SK-N-SH (cell line): ENCODE results near the gene IQCE. TPM values are rescaled to one million over a fixed set of nuclear protein-coding genes. Genes with fewer than 3 reads are reported as not detected.
"Not testable (repeated sequence)": the region's sequence is repeated elsewhere in the genome, so short reads cannot be mapped to it uniquely, and the experiment has no call there.

Experiments used
- CTCF ChIA-PET: fragments of 300-600, 350-600 bp; formaldehyde crosslinking; extraction: SDS; loops from one replicate; lab custom pipeline; 2021; lab: Yijun Ruan, JAX
- POLR2A ChIA-PET: fragments of 350-600 bp; sonication (Branson Sonifier 250); formaldehyde crosslinking; extraction: SDS; loops from one replicate; lab custom pipeline; 2020; ENCODE audit warnings: antibody characterized with exemption, inconsistent platforms; lab: Yijun Ruan, JAX
- DNase-seq: peaks from one replicate; pipeline ENCODE4 v3.0.0; 2012
- H2AFZ ChIP-seq: fragments of 200-600 bp; sonication (generic); 2 replicates; pipeline ENCODE4 v1.8.1; 2016; ENCODE audit warnings: antibody characterized with exemption, mild to moderate bottlenecking, low read depth
- H3F3A ChIP-seq: fragments of 200-600 bp; sonication (generic); replicated peaks from 2 replicates; pipeline ENCODE3; 2016; ENCODE audit warnings: antibody characterized with exemption, mild to moderate bottlenecking; ENCODE audit not compliant: insufficient read depth
- H3K27ac ChIP-seq, 2 experiments: fragments of 200-500 bp in 1 of 2; fragments of 200-600 bp in 1 of 2; sonication (Bioruptor generic) in 1 of 2; sonication (generic), shearing (Covaris generic) in 1 of 2; 2 replicates each; pipeline versions ENCODE4 v1.5.1 to v1.6.1; 2014 to 2016; ENCODE audit warnings: low read depth in 2 of 2, inconsistent platforms in 1 of 2, low read length in 1 of 2, mild to moderate bottlenecking in 1 of 2, mixed read lengths in 1 of 2
- H3K27me3 ChIP-seq: fragments of 200-600 bp; sonication (generic), shearing (Covaris generic); 2 replicates; pipeline ENCODE4 v1.6.1; 2016; ENCODE audit warnings: mixed run types; ENCODE audit not compliant: insufficient read depth
- H3K36me3 ChIP-seq, 2 experiments: fragments of 200-500 bp in 1 of 2; fragments of 200-600 bp in 1 of 2; sonication (Bioruptor generic) in 1 of 2; sonication (generic) in 1 of 2; replicated peaks in 1 of 2; 2 replicates each; pipeline versions ENCODE3 to v1.5.1; 2014 to 2016; ENCODE audit warnings: low read length in 1 of 2, mild to moderate bottlenecking in 1 of 2; ENCODE audit not compliant: insufficient read depth in 2 of 2, control insufficient read depth in 1 of 2
- H3K4me1 ChIP-seq, 2 experiments: fragments of 200-500 bp in 1 of 2; fragments of 200-600 bp in 1 of 2; sonication (Bioruptor generic) in 1 of 2; sonication (generic), shearing (Covaris generic) in 1 of 2; 2 replicates each; pipeline versions ENCODE4 v1.5.1 to v1.6.1; 2014 to 2016; ENCODE audit warnings: low read depth in 1 of 2, low read length in 1 of 2, mixed run types in 1 of 2; ENCODE audit not compliant: insufficient read depth in 2 of 2, control insufficient read depth in 1 of 2
- H3K4me2 ChIP-seq: fragments of 200-600 bp; sonication (generic), shearing (Covaris generic); 2 replicates; pipeline ENCODE4 v1.6.1; 2017; ENCODE audit warnings: mixed run types
- H3K4me3 ChIP-seq, 2 experiments: fragments of 200-500 bp in 1 of 2; fragments of 200-600 bp in 1 of 2; sonication (Bioruptor generic) in 1 of 2; sonication (generic), shearing (Covaris generic) in 1 of 2; 2 replicates each; pipeline versions ENCODE4 v1.5.1 to v1.8.1; 2014 to 2016; ENCODE audit warnings: low read depth in 2 of 2, inconsistent platforms in 1 of 2, low read length in 1 of 2, mild to moderate bottlenecking in 1 of 2, mixed read lengths in 1 of 2, moderate library complexity in 1 of 2
- H3K79me2 ChIP-seq: fragments of 200-600 bp; sonication (generic); 2 replicates; pipeline ENCODE4 v1.8.1; 2017; ENCODE audit warnings: mild to moderate bottlenecking; ENCODE audit not compliant: insufficient read depth
- H3K9ac ChIP-seq: fragments of 200-600 bp; sonication (generic); 2 replicates; pipeline ENCODE4 v1.6.1; 2017; ENCODE audit warnings: mixed run types
- H3K9me2 ChIP-seq: fragments of 200-600 bp; sonication (generic); 2 replicates; pipeline ENCODE4 v1.6.1; 2017; ENCODE audit warnings: mixed run types
- H3K9me3 ChIP-seq: fragments of 200-600 bp; sonication (generic); 2 replicates; pipeline ENCODE4 v1.6.1; 2017; ENCODE audit warnings: mixed run types, mild to moderate bottlenecking, moderate library complexity
- H4K20me1 ChIP-seq: fragments of 200-600 bp; sonication (generic); 2 replicates; pipeline ENCODE4 v1.6.1; 2017; ENCODE audit warnings: mild to moderate bottlenecking, mixed run types; ENCODE audit not compliant: insufficient read depth
- FOXJ3 ChIP-seq: sonication (generic); formaldehyde crosslinking; IDR thresholded peaks from 2 replicates; pipeline ENCODE4 v1.5.1; 2020; ENCODE audit warnings: mild to moderate bottlenecking, missing genetic modification reagents
- GABPA ChIP-seq: IDR thresholded peaks from 2 replicates; pipeline ENCODE4 v1.4.0; 2012; ENCODE audit warnings: low read depth, mild to moderate bottlenecking
- JUND ChIP-seq: IDR thresholded peaks from 2 replicates; pipeline ENCODE4 v1.4.0; 2012
- RAD21 ChIP-seq: IDR thresholded peaks from 2 replicates; pipeline ENCODE4 v1.6.1; 2012; ENCODE audit warnings: mild to moderate bottlenecking, low read length
- SIN3A ChIP-seq: IDR thresholded peaks from 2 replicates; pipeline ENCODE4 v1.6.1; 2012; ENCODE audit warnings: low read depth, mild to moderate bottlenecking, low read length, moderate library complexity, borderline replicate concordance
- SMC3 ChIP-seq: IDR thresholded peaks from 2 replicates; pipeline ENCODE4 v1.6.1; 2012; ENCODE audit warnings: low read depth, low read length, improper control_type of control experiment
- TAF1 ChIP-seq: IDR thresholded peaks from 2 replicates; pipeline ENCODE4 v1.6.1; 2012; ENCODE audit warnings: low read depth, mild to moderate bottlenecking, low read length, moderate library complexity, borderline replicate concordance
- WGBS: methylation state at CpG from one replicate; pipeline ENCODE4 v1.1.6; 2017; ENCODE audit warnings: low lambda C conversion rate; 5-methylcytosine and 5-hydroxymethylcytosine counted together
- polyA plus RNA-seq, 3 experiments: library from polyadenylated mRNA; depleted of rRNA; stranded (reverse); fragments of >200 nt; gene quantifications; 2 replicates each; pipeline ENCODE4 v1.2.3, GENCODE V29; 2012
- TF ChIP-seq, protein P1 (sequence below): IDR thresholded peaks from 2 replicates; pipeline ENCODE4; 2012
- TF ChIP-seq, protein P2 (sequence below): fragments of 200-600 bp; sonication (generic); IDR thresholded peaks from 2 replicates; pipeline ENCODE4 v1.6.1; 2017; ENCODE audit warnings: antibody characterized with exemption, mild to moderate bottlenecking, moderate library complexity
- TF ChIP-seq, protein P3 (sequence below): fragments of 150-350 bp; IDR thresholded peaks from 2 replicates; pipeline ENCODE4 v1.6.1; 2017; ENCODE audit warnings: antibody characterized with exemption, low read length, low read depth, borderline replicate concordance

IQCE gene
- polyA plus RNA-seq, 1 of the 3 experiments (the other 2 are of a cell fraction): 14.4 TPM

DNA sequence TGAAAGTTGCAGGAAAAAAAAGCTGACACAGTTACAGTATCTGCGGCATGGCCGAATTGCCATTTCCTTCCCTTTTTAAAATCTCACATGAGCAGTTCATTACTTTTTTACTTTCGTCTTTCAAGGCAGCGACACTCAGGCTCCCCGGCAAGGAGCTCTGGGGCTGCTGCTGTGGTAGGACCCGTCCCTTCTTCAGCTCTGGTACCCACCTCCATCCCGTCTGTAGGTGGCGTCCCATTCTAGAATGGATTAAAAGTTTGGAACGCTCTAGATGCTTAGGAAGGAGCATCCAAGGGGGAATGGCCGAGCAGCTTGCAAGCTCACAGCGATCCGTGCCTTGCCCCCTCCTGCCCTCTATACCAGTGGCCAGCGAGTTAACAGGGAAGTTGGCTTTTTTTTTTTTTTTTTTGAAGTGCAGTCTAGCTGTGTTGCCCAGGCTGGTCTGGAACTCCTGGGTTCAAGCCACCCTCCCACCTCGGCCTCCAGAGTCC lies 50.2 kb downstream of the IQCE start:
- peaks cover 0 to 20% of the 10 kb centered on the region in 2 experiments; a peak in 1 of 4 replicates for H3K4me1 ChIP-seq
- H4K20me1 ChIP-seq: no peaks in the 10 kb centered on the region
- H3K27ac ChIP-seq: no peak overlapping the region
- no peaks in the 10 kb centered on the region for H3K9me3 ChIP-seq
- CTCF ChIA-PET: interaction anchor here (0.7 to 1.4 kb wide), 18 partner anchors 9 to 158 kb away, joined by 3 to 9 read pairs (median 4); partner anchors contain the start of genes IQCE and TTYH3
- DNase-seq: peak; percentile 77
- TF ChIP-seq JUND (no peak), SMC3 (peak; percentile 53), RAD21 (peak; percentile 52), FOXJ3 (CRISPR knock-in tag) (no peak), GABPA (no peak)
- TF ChIP-seq, protein P1, sequence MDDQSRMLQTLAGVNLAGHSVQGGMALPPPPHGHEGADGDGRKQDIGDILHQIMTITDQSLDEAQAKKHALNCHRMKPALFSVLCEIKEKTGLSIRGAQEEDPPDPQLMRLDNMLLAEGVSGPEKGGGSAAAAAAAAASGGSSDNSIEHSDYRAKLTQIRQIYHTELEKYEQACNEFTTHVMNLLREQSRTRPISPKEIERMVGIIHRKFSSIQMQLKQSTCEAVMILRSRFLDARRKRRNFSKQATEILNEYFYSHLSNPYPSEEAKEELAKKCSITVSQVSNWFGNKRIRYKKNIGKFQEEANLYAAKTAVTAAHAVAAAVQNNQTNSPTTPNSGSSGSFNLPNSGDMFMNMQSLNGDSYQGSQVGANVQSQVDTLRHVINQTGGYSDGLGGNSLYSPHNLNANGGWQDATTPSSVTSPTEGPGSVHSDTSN: no peak
- TF ChIP-seq, protein P2, sequence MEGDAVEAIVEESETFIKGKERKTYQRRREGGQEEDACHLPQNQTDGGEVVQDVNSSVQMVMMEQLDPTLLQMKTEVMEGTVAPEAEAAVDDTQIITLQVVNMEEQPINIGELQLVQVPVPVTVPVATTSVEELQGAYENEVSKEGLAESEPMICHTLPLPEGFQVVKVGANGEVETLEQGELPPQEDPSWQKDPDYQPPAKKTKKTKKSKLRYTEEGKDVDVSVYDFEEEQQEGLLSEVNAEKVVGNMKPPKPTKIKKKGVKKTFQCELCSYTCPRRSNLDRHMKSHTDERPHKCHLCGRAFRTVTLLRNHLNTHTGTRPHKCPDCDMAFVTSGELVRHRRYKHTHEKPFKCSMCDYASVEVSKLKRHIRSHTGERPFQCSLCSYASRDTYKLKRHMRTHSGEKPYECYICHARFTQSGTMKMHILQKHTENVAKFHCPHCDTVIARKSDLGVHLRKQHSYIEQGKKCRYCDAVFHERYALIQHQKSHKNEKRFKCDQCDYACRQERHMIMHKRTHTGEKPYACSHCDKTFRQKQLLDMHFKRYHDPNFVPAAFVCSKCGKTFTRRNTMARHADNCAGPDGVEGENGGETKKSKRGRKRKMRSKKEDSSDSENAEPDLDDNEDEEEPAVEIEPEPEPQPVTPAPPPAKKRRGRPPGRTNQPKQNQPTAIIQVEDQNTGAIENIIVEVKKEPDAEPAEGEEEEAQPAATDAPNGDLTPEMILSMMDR: peak; percentile 54
- POLR2A ChIA-PET: interaction anchor here (0.7 kb wide), 1 partner anchor 8 kb away, joined by 3 read pairs; no protein-coding TSS in a partner anchor
- no peak overlapping the region for H3K4me2 ChIP-seq
- H3K27me3 ChIP-seq: no peaks in the 10 kb centered on the region
- no peak overlapping the region for H3K4me3 ChIP-seq
- H3K9ac ChIP-seq: no peak overlapping the region
- no peaks in the 10 kb centered on the region for H3K79me2 ChIP-seq
- peaks cover 2 to 5% of the 10 kb centered on the region in 2 experiments for H3K36me3 ChIP-seq
- H3F3A ChIP-seq: no peaks in the 10 kb centered on the region
- no peaks in the 10 kb centered on the region for H3K9me2 ChIP-seq
- WGBS: 78% methylated on average over 14 of the region's 14 CpGs
- no peak overlapping the region for H2AFZ ChIP-seq

DNA sequence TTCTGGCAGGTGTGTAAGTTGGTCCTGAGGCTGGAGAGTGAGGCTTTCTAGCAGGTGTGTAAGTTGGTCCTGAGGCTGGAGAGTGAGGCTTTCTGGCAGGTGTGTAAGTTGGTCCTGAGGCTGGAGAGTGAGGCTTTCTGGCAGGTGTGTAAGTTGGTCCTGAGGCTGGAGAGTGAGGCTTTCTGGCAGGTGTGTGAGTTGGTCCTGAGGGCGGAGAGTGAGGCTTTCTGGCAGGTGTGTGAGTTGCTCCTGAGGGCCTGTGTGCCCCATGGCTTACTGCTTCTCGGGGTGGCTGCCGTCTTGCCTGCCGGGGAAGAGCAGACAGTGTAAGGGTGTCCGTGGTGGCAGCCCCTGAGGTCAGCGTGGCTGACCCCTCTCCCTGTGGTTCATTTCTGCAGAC lies 50.9 kb downstream of the IQCE start:
- H3K9ac ChIP-seq, H3K4me3 ChIP-seq, DNase-seq, H3K9me2 ChIP-seq, H4K20me1 ChIP-seq, H3F3A ChIP-seq, H2AFZ ChIP-seq, H3K36me3 ChIP-seq, H3K79me2 ChIP-seq, H3K4me2 ChIP-seq, H3K9me3 ChIP-seq, H3K27ac ChIP-seq, POLR2A ChIA-PET, H3K27me3 ChIP-seq: not testable (repeated sequence)
- WGBS: 83% methylated on average over 6 of the region's 6 CpGs
- H3K4me1 ChIP-seq: peaks cover 0 to 27% of the 10 kb centered on the region in 2 experiments; a peak in 2 of 4 replicates
- CTCF ChIA-PET: interaction anchor here (0.7 to 2.5 kb wide), 12 partner anchors 9 to 140 kb away, joined by 3 to 9 read pairs (median 4); no protein-coding TSS in a partner anchor

DNA sequence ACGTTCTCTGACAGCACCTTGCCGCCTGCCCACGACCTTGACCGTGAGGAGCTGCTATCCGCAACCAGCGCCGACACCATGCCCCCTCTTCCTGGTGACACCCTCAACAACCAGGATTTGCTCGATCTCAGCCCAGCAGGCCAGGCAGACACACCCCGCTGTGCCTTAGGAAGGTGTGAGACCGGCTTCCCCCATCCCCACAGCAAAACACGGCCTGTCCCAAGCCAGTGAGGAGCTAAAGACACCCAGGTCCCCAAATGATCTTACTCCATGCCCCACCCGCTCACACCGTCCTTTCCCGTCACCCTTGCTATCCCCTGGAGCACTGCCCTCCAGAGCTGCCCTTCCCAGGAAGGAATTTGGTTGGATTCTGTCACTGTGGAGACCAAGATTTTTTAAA lies 51.7 kb downstream of the IQCE start:
- no peaks in the 10 kb centered on the region for H3K9me2 ChIP-seq
- no peaks in the 10 kb centered on the region for H3K9me3 ChIP-seq
- H3K4me2 ChIP-seq: no peak overlapping the region
- WGBS: 90% methylated on average over 13 of the region's 14 CpGs
- no peaks in the 10 kb centered on the region for H3K79me2 ChIP-seq
- no peaks in the 10 kb centered on the region for H3F3A ChIP-seq
- no peak overlapping the region for H3K4me3 ChIP-seq
- TF ChIP-seq TAF1 (no peak), SIN3A (no peak)
- TF ChIP-seq, protein P3, sequence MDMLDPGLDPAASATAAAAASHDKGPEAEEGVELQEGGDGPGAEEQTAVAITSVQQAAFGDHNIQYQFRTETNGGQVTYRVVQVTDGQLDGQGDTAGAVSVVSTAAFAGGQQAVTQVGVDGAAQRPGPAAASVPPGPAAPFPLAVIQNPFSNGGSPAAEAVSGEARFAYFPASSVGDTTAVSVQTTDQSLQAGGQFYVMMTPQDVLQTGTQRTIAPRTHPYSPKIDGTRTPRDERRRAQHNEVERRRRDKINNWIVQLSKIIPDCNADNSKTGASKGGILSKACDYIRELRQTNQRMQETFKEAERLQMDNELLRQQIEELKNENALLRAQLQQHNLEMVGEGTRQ: no peak
- H2AFZ ChIP-seq: no peak overlapping the region
- H3K27me3 ChIP-seq: no peaks in the 10 kb centered on the region
- peaks cover 0 to 2% of the 10 kb centered on the region in 2 experiments for H3K36me3 ChIP-seq
- no peak overlapping the region for H3K27ac ChIP-seq
- DNase-seq: no peak
- no peak overlapping the region for H3K9ac ChIP-seq
- H4K20me1 ChIP-seq: no peaks in the 10 kb centered on the region
- POLR2A ChIA-PET: no interaction called here
- CTCF ChIA-PET: interaction anchor here (2.5 kb wide), 1 partner anchor 141 kb away, joined by 5 read pairs; no protein-coding TSS in a partner anchor
- H3K4me1 ChIP-seq: peaks cover 0 to 31% of the 10 kb centered on the region in 2 experiments; a peak in 2 of 4 replicates
